SK-N-SH (cell line): ENCODE measurements around the gene FAM237B.

Source experiments
- EP300 ChIP-seq, 2 experiments: IDR thresholded peaks; 2 replicates each; pipeline versions ENCODE4 v1.4.0 to v1.6.1; 2012; ENCODE audit warnings: borderline replicate concordance in 1 of 2, low read depth in 1 of 2, low read length in 1 of 2
- EZH2phosphoT487 ChIP-seq: fragments of 200-600 bp; sonication (generic); IDR thresholded peaks from 2 replicates; pipeline ENCODE4 v1.6.1; 2017; ENCODE audit warnings: low read depth, mixed run types, mild to moderate bottlenecking, antibody characterized with exemption, moderate library complexity, borderline replicate concordance
- FOXJ3 ChIP-seq: sonication (generic); formaldehyde crosslinking; IDR thresholded peaks from 2 replicates; pipeline ENCODE4 v1.5.1; 2020; ENCODE audit warnings: mild to moderate bottlenecking, missing genetic modification reagents
- FOXM1 ChIP-seq: IDR thresholded peaks from 2 replicates; pipeline ENCODE4 v1.4.0; 2012; ENCODE audit warnings: low read depth, mild to moderate bottlenecking
- GABPA ChIP-seq: IDR thresholded peaks from 2 replicates; pipeline ENCODE4 v1.4.0; 2012; ENCODE audit warnings: low read depth, mild to moderate bottlenecking
- JUND ChIP-seq: IDR thresholded peaks from 2 replicates; pipeline ENCODE4 v1.4.0; 2012
- MAX ChIP-seq: IDR thresholded peaks from 2 replicates; pipeline ENCODE4 v1.4.0; 2012; ENCODE audit warnings: low read depth
- POLR2AphosphoS5 ChIP-seq: IDR thresholded peaks from 2 replicates; pipeline ENCODE4 v1.6.1; 2012; ENCODE audit warnings: low read depth, low read length
- RCOR1 ChIP-seq: fragments of 150-350 bp; IDR thresholded peaks from 2 replicates; pipeline ENCODE4 v1.6.1; 2017; ENCODE audit warnings: antibody characterized with exemption, low read length
- SMC3 ChIP-seq: IDR thresholded peaks from 2 replicates; pipeline ENCODE4 v1.6.1; 2012; ENCODE audit warnings: low read depth, low read length, improper control_type of control experiment
- ZBTB33 ChIP-seq: IDR thresholded peaks from 2 replicates; pipeline ENCODE4 v1.4.0; 2012; ENCODE audit warnings: low read depth, borderline replicate concordance
- TF ChIP-seq, protein P1 (sequence below): fragments of 200-600 bp; sonication (generic); IDR thresholded peaks from 2 replicates; pipeline ENCODE4 v1.6.1; 2017; ENCODE audit warnings: antibody characterized with exemption, mild to moderate bottlenecking, moderate library complexity
- TF ChIP-seq, protein P2 (sequence below): IDR thresholded peaks from 2 replicates; pipeline ENCODE4 v1.4.0; 2012; ENCODE audit warnings: low read depth, borderline replicate concordance

- no peak for TF ChIP-seq FOXM1
- no peak for TF ChIP-seq MAX
- TF ChIP-seq, protein P1, sequence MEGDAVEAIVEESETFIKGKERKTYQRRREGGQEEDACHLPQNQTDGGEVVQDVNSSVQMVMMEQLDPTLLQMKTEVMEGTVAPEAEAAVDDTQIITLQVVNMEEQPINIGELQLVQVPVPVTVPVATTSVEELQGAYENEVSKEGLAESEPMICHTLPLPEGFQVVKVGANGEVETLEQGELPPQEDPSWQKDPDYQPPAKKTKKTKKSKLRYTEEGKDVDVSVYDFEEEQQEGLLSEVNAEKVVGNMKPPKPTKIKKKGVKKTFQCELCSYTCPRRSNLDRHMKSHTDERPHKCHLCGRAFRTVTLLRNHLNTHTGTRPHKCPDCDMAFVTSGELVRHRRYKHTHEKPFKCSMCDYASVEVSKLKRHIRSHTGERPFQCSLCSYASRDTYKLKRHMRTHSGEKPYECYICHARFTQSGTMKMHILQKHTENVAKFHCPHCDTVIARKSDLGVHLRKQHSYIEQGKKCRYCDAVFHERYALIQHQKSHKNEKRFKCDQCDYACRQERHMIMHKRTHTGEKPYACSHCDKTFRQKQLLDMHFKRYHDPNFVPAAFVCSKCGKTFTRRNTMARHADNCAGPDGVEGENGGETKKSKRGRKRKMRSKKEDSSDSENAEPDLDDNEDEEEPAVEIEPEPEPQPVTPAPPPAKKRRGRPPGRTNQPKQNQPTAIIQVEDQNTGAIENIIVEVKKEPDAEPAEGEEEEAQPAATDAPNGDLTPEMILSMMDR: no peak
- TF ChIP-seq GABPA: no peak
- TF ChIP-seq SMC3: no peak
- TF ChIP-seq RCOR1: no peak
- TF ChIP-seq POLR2AphosphoS5: no peak
- TF ChIP-seq EZH2phosphoT487: no peak
- TF ChIP-seq FOXJ3 (CRISPR knock-in tag): no peak
- TF ChIP-seq, protein P2, sequence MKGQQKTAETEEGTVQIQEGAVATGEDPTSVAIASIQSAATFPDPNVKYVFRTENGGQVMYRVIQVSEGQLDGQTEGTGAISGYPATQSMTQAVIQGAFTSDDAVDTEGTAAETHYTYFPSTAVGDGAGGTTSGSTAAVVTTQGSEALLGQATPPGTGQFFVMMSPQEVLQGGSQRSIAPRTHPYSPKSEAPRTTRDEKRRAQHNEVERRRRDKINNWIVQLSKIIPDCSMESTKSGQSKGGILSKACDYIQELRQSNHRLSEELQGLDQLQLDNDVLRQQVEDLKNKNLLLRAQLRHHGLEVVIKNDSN: no peak
- TF ChIP-seq EP300 (IDR thresholded peaks at IDR 0.05; ENCODE audit: borderline replicate concordance in 1 of 2, low read depth in 1 of 2, low read length in 1 of 2): no peak
- TF ChIP-seq ZBTB33: no peak
- TF ChIP-seq JUND: no peak
These were observed 11.2 kb downstream of the FAM237B start for GRCh38 chr7:90309872-90310271.
